Limb (tissue), 2 donors: Measurements from ENCODE around the gene IGFBP3.

ENCODE experiments used
- DNase-seq, 2 donors: peaks; one replicate each; pipeline ENCODE4 v3.0.0-alpha.2; 2016; ENCODE audit errors: extremely low spot score in 2 of 2

IGFBP3 gene

GRCh38 chr7:45892407-45893035 lies 28.6 kb downstream of the IGFBP3 start:
- DNase-seq, result no peak

GRCh38 chr7:45891462-45892402 lies 29.3 kb downstream of the IGFBP3 start:
- DNase-seq, result no peak

- DNase-seq, result peak in 1 of 2 donors; percentile 57
Measured at GRCh38 chr7:45890902-45891461, 30.1 kb downstream of the IGFBP3 start.

- DNase-seq, result no peak
Measured at GRCh38 chr7:45890125-45890901, 30.8 kb downstream of the IGFBP3 start.

GRCh38 chr7:45889367-45890067 lies 31.6 kb downstream of the IGFBP3 start:
- no peak for DNase-seq

- no peak for DNase-seq
Measured at GRCh38 chr7:45888993-45889366, 32.1 kb downstream of the IGFBP3 start.

- DNase-seq, result peak in 1 of 2 donors; percentile 55
Measured at GRCh38 chr7:45888185-45888992, 32.7 kb downstream of the IGFBP3 start, which contains the start of gene IGFBP1. TSS of gene IGFBP1 (plus strand) at chr7:45888488. CDS start at chr7:45888653, 165 bp downstream.

- DNase-seq, result no peak
Measured at GRCh38 chr7:45886931-45887667, 34.0 kb downstream of the IGFBP3 start.

GRCh38 chr7:45885264-45885882 lies 35.7 kb downstream of the IGFBP3 start:
- no peak for DNase-seq

GRCh38 chr7:45884136-45884535 lies 36.9 kb downstream of the IGFBP3 start:
- no peak for DNase-seq

- DNase-seq, result no peak
Measured at GRCh38 chr7:45882465-45882810, 38.6 kb downstream of the IGFBP3 start.

GRCh38 chr7:45881759-45882464 lies 39.2 kb downstream of the IGFBP3 start:
- DNase-seq, result no peak

GRCh38 chr7:45881280-45881758 lies 39.8 kb downstream of the IGFBP3 start:
- no peak for DNase-seq

- DNase-seq, result no peak
Measured at GRCh38 chr7:45880433-45880860, 40.6 kb downstream of the IGFBP3 start.

GRCh38 chr7:45878457-45879144 lies 42.5 kb downstream of the IGFBP3 start:
- DNase-seq, result no peak

GRCh38 chr7:45876519-45876918 lies 44.6 kb downstream of the IGFBP3 start:
- DNase-seq, result no peak

GRCh38 chr7:45874408-45875131 lies 46.5 kb downstream of the IGFBP3 start:
- no peak for DNase-seq
